ACHN (cell line): Measurements from ENCODE around the gene DNHD1.

Experiments
- DNase-seq: peaks from one replicate; pipeline ENCODE4 v3.0.0-alpha.2; 2015
- in situ Hi-C: cut with HindIII; loops from 2 replicates; pipeline ENCODE4 v1.10.0; 2017; ENCODE audit warnings: low sequenced_read_pairs, low pct_ligation_motif_present, low pct_unique_long_range_greater_than_20kb

Gene DNHD1, protein sequence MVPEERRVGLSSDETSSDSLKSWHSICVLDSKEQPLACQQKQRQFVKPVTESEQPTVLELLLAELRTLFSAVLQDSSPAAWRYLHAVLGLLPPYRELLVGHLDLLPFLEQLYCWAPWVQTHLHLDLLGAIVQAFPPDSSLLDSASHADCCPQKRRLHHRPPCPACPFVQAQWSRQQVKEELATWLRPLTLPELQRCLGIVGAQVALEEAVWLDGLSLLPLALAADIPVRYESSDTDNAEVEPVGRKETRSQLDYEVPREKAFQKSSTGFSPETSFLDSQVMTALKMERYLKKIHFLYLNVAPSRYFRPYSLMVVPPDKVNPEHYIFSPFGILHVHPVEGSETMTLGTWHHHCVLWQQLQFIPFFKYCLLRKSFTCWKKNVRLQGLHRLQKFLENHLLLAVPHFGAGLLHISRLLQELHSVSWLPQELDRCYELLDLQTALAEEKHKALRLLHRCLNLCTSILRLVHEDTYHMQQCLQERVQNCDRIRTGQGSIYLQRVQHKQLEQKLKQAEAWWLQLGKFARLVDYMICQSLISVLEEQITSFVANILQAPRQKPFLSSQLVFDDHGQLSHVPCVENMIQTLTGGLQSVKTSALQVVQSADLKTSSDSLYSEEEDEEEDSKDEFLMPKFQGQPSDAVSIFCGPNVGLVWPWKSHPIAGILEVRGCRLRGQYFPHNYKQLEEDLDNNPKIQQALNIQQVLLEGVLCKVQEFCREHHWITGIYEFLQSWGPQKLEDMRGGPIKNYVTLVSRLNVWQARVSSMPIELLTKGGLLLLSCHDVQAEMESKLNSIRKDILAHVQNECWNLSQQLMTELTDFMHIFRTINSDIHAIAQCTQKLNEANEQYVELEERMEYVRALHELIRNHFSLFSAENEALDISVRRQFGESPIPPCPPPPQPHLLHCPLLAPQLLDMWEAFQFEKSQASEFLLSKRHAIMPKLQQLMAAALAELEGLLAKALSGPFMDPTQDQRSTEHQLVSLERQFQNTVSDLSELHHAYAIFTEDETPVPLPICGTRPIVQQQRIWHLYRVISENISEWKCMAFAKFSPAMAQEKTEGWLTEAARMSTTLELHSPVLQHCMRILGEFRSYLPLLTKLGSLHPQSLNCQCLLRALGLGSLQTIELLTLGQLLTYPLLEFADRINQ (N-terminal part only)

DNA sequence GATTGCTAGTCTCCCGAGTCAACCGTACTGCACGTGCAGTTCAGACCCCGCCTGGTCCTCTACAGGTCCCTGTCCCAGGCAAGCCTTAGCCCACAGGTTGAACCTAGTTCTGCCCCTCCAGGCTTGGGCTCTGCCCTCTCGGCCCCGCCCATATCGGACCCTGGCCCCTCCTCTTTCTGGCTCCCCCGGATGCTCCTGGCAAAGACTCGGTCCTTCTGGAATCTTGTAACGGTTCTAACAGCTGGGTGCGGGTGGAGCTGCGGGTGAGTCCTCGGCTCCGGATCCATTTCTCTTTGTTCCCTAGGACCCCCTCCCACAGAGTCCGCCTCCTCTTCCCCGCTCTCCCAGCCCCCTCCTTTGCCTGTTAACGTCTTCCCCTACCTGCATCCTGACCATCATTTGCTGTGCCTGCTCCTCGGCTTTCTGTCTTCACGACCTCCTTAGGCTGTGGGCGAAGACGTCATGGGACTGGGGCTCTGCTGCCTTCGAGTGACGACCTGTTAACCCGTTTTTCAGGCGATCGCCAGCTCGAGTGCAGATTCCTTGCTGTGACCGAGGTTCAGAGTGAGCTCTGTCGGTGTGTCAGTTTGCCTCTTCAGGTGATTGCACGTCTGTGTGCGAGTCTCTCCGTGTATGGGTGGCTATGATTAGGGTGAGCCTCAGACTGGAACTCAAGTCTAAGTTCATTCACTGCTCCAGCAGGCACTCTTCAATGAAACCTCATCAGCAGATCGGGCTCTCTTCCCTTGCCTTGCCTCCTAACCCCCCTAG, at the start of gene DNHD1:
TSS of gene DNHD1 (plus strand) at position 212 of the 771 bp plus-strand sequence. CDS start 936 bp downstream, outside the sequence.
- no peak for DNase-seq
- in situ Hi-C loops = no loop called here

DNA sequence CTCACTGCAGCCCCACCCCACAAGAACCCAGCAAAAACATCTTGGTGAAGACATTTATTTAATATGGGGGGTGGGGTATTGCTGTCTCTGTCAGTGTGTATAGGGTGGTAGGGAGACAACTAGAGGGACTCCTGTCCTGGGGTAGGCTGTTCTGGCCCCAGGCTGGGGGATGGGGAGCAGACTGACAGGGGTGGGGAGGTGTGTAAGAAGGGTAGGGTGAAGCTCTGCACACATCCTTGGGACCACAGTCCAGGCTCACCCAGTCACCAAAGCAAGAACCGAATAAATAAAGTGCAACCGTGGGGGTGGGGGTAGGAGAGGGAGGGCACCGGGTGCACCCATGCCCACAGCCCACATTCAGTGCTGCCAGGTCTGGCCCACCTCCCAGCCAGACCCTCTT, 48.5 kb upstream of the DNHD1 start:
- in situ Hi-C loops = no loop called here

DNA sequence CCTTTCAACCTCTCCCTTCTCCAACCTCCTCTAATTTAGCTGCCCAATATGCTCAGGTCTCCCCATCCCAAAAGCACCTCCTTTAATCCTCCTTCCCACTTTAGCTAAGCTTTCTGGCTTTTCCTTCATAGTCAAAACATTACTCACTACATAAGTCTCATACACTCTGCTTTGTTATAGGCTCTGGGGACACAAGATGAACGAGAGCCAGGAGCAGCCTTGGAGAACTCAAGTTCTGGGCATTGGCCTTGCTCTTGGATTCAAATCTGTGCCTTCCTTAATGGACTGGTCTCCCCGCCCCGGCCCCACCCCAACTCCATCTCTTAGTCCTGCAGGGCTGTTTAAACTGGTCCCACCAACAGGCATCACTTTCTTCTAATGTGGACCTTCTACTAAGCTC, 44.9 kb upstream of the DNHD1 start:
- no peak for DNase-seq
- in situ Hi-C loops = no loop called here

More for the DNA sequence above, 48.5 kb upstream of the DNHD1 start:
- DNase-seq = no peak

DNA sequence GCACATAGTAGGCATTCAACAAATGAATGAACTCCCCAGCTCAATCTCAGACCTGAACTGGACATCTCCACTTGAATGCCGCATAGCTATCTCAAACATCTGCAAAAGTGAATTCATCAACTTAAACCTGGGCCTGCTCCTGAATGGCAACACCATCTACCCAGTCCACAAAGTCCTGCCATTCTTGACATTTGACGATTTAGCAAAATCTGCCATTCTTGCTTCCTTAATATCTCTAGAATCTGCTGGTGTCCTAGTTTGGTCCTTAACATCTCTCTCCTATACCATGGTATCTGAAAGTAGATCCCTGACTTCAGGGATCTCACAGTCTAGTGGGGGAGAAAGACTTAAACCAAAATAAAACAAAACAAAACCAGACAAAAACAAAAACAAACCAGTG, 43.9 kb upstream of the DNHD1 start:
- in situ Hi-C loops = no loop called here

GRCh38 chr11:6455070-6455469, 42.0 kb upstream of the DNHD1 start:
- in situ Hi-C loops = no loop called here
- no peak for DNase-seq

More for the DNA sequence above, 43.9 kb upstream of the DNHD1 start:
- no peak for DNase-seq

- DNase-seq = no peak
Measured at GRCh38 chr11:6456361-6457073, 40.6 kb upstream of the DNHD1 start.

GRCh38 chr11:6457581-6458320, 39.3 kb upstream of the DNHD1 start:
- in situ Hi-C loops = no loop called here
- DNase-seq = no peak

More at GRCh38 chr11:6456361-6457073, 40.6 kb upstream of the DNHD1 start:
- in situ Hi-C loops = no loop called here

DNA sequence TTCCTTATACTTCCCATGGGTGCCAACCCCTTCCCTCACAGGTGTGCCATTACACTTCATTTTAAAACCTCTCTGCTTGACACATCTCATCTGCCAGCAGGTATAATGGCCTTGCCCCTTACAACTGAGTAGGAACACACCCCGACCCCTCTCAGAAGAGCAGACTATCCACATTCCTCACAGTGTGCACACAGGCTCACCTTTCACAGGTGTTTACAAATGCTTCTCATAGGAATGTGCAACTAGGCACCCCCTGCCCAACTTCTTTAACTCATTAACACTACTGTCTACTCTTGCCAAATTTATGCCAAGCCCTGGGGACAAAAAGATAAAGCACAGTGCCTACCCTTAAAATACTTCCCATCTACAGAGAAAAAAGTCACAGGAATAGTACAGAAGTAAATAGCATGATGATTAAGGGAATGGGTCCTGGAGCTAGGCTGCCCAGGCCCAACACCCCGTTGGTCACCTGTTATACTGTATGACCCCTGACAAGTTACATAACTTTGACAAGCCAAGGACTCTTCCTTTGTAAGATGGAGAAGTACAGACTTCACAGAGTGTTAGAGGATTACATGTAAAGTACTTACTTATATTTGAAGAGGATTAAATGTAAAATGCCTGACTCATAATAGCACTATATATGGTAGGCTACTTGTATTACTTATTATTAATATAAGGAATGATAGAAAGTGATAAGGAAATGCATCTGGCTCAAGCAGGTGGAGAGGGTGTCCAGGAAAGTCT, 38.6 kb upstream of the DNHD1 start:
- in situ Hi-C loops = no loop called here
- DNase-seq = no peak

DNA sequence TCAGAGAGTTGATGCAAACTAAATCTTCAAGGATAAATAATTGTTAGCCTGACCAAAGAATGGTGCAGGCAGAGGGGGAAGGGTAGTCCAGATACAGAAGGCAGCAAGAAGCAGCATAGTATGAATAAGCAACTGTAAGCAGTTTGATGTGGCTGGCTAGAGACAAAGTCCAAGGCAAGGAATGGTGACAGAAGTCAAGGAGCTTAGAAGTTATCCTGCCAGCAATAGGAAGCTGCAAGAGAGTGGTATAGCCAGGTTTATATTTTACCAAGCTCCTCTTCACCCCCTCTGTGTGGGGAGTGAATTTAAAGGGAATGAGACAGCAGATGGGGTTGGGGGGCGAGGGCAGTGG, 38.0 kb upstream of the DNHD1 start:
- in situ Hi-C loops = no loop called here
- no peak for DNase-seq

- peak; percentile 79 for DNase-seq
- in situ Hi-C loops = no loop called here
Measured at GRCh38 chr11:6468712-6469495, 28.2 kb upstream of the DNHD1 start.

GRCh38 chr11:6469599-6469998, 27.5 kb upstream of the DNHD1 start:
- in situ Hi-C loops = no loop called here
- DNase-seq = no peak

- in situ Hi-C loops = no loop called here
- no peak for DNase-seq
Measured at GRCh38 chr11:6472934-6473333, 24.1 kb upstream of the DNHD1 start.

GRCh38 chr11:6473451-6474412, 23.3 kb upstream of the DNHD1 start, which contains the start of gene TRIM3:
Gene TRIM3, minus strand, starts transcription at chr11:6473941. Its CDS starts 8,246 bp downstream, at chr11:6465695.
- in situ Hi-C loops = no loop called here
- DNase-seq = peak; percentile 83

GRCh38 chr11:6474413-6474792, 22.7 kb upstream of the DNHD1 start:
- in situ Hi-C loops = no loop called here

More at GRCh38 chr11:6474413-6474792, 22.7 kb upstream of the DNHD1 start:
- DNase-seq = no peak
